ENCODE data around the gene PLPP7. TPM values are rescaled to one million over a fixed set of nuclear protein-coding genes. Genes with fewer than 3 reads are reported as not detected.

Gene PLPP7
- total RNA-seq, 4 donors from 2014 or later = 3.8 to 14.0 (median 6.5) TPM

GRCh38 chr9:131312246-131312645, 22.7 kb downstream of the PLPP7 start:
- TF ChIP-seq, protein P1, sequence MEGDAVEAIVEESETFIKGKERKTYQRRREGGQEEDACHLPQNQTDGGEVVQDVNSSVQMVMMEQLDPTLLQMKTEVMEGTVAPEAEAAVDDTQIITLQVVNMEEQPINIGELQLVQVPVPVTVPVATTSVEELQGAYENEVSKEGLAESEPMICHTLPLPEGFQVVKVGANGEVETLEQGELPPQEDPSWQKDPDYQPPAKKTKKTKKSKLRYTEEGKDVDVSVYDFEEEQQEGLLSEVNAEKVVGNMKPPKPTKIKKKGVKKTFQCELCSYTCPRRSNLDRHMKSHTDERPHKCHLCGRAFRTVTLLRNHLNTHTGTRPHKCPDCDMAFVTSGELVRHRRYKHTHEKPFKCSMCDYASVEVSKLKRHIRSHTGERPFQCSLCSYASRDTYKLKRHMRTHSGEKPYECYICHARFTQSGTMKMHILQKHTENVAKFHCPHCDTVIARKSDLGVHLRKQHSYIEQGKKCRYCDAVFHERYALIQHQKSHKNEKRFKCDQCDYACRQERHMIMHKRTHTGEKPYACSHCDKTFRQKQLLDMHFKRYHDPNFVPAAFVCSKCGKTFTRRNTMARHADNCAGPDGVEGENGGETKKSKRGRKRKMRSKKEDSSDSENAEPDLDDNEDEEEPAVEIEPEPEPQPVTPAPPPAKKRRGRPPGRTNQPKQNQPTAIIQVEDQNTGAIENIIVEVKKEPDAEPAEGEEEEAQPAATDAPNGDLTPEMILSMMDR (IDR thresholded peaks at IDR 0.05) = no peak
- DNase-seq (ENCODE audit: low spot score) = no peak
- no peak for ATAC-seq (ENCODE audit: low FRiP score)

DNA sequence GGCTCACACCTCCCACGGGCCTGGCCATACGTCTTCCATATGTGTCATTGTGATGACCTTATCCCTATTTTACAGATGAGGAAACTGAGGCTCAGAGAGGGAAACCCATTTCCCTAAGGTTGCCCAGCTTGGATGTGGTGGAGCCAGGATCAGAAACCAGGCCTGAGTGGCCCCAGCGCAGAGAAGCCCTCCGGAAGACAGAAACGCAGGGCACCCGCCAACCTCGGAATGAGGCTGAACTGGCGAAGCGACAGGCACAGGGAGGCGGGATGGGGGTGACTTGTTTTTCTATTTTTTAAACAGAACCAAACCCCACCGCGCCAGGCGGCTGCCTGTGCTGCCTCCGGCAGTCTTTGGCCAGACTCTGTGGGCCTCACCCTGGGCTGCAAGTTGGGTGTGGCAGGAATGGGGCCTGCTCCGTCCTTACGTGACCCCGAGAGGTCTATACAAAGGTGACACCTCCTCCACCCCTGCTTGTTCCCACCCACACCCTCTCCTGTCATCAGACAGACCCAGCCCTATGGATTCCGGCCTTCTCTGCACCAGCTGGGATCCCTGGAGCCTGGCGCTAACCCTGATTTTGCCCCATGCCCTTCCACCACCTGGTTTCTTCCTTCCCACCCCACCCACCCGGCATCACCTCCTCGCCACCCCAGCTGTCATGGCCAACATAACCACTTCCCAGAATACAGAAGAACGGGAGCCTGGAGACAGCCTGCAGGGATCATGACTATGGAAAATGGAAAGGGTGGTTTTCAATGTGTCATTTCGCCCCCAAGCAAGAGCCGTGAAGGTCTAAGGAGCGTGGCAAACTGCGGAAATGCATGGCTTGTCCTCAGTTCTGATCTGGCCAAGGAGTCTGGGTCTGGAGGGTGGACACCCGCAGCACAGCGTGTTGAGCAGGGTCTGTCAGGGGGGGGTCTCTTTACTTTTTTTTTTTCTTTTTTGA, 23.6 kb downstream of the PLPP7 start:
- DNase-seq (ENCODE audit: low spot score) (no peak), ATAC-seq (ENCODE audit: low FRiP score) (no peak)
- TF ChIP-seq, protein P1 (IDR thresholded peaks at IDR 0.05) = no peak

DNA sequence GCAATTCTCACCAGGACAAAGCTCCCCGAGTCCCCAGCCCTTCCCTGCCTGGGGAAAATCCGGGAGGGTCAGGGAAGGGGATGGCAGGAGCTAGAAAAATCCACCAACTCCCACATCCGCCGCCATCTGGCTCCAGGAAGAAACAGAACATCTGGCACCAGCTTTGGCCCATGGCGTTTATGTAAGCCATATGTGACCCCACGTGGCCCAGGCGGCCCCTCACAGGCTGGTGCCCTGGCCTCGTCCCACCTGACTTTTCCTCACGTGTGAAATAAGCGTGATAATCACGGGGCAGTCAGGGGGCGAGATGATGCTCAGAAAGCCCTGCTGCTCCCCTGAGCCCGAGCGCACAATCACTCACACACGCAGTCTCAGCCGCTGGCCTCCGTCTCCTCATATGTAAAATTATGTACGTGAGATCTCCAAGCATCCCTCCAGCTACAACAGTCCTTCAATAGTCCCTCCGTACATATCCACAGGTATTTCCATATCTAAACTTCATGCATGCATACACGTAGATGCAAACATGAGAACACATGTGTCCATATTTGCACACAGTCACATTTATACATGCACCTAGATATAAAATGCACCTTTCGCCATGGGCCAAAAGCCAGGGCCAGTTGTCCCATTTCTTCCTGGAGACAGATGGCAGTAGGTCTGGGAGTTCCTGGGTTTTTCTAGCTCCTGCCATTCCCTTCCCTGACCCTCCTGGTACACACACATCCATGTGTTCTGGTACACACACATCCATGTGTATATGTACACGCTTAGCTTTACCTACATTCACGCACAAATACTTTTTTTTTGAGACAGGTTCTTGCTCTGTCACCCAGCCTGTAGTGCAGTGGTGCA, 28.9 kb downstream of the PLPP7 start:
- TF ChIP-seq, protein P1 (IDR thresholded peaks at IDR 0.05) = no peak
- DNase-seq (ENCODE audit: low spot score) = no peak
- no peak for ATAC-seq (ENCODE audit: low FRiP score)

- no peak for ATAC-seq (ENCODE audit: low FRiP score)
- no peak for DNase-seq (ENCODE audit: low spot score)
- TF ChIP-seq, protein P1 (IDR thresholded peaks at IDR 0.05) = no peak
Observed at GRCh38 chr9:131319486-131319885, 30.0 kb downstream of the PLPP7 start.

- no peak for ATAC-seq (ENCODE audit: low FRiP score)
- TF ChIP-seq, protein P1 (IDR thresholded peaks at IDR 0.05) = no peak
- no peak for DNase-seq (ENCODE audit: low spot score)
Observed at GRCh38 chr9:131320031-131320685, 30.6 kb downstream of the PLPP7 start.

DNA sequence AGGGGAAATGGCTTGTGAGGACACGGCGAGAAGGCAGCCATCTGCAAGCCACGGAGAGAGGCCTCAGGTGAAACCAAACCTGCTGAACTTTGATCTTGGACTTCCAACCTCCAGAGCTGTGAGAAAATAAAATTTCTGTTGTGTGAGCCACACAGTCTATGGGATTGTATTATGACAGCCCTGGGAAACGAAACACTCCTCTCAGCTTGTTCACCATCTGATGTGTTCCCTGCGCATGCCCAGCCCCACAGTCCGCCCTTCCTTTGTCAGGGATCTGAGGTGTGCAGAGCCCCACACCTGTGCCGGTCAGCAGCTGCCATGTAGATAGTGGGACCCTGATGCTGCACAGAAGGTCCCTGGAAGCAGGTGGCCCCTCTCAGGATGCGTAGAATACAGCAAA, 34.1 kb downstream of the PLPP7 start:
- DNase-seq (ENCODE audit: low spot score) = no peak
- no peak for ATAC-seq (ENCODE audit: low FRiP score)

More for the DNA sequence above, 34.1 kb downstream of the PLPP7 start:
- TF ChIP-seq, protein P1 (IDR thresholded peaks at IDR 0.05) = no peak

Data from omental fat pad (tissue), 4 donors.